ENCODE results near the gene GCN1.

- TF ChIP-seq ZEB2 (tag by site-specific recombination; IDR thresholded peaks at IDR 0.05) (no peak), ZNF10 (tag by site-specific recombination; IDR thresholded peaks at IDR 0.05) (no peak), TCF7L2 (IDR thresholded peaks at IDR 0.05; ENCODE audit: borderline replicate concordance, low read depth, low read length) (no peak), ZNF24 (tag by site-specific recombination; IDR thresholded peaks at IDR 0.05) (no peak), CTCF (tag by site-specific recombination; IDR thresholded peaks at IDR 0.05) (no peak)
Measured at GRCh38 chr12:120095736-120096135, 98.8 kb downstream of the GCN1 start.
